Measurements from ENCODE around the gene ZSWIM4. TPM values are rescaled to one million over a fixed set of nuclear protein-coding genes. Genes with fewer than 3 reads are reported as not detected.

Gene ZSWIM4
- total and polyA plus RNA-seq, 10 of the 15 experiments (the other 5 are each of a cell fraction or from before 2014, with no cell fraction given): 0.73 to 11.1 (median 1.8) TPM; not detected in 2

DNA sequence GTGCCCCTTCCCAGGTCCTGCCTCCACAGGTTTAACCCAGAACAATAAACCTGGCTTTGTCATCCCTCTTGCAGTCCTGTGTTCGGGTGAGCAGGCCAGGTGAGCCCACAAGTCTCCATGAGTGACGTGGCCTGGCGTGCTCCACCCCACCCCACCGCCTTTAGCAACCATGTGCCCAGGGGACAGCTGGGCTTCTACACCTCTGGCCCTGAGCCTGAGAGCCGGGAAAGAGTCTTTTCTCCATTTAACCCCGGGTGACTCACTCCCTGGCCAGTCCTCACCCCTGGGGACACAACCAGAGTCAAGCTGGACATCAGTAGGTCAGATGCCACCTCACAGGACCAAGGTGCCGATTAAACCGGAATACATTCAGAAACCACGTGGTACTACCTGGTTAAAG lies 16.8 kb upstream of the ZSWIM4 start:
- in situ Hi-C loops (cut with MboI) (no loop called here), intact Hi-C loops (cut with micrococcal nuclease; ENCODE audit: unreplicated experiment) (no loop called here)
- peaks cover 5% of the 10 kb centered on the region for H3K4me1 ChIP-seq (ENCODE audit: control insufficient read depth, insufficient read depth, low read length)
- ChIA-PET RAD21 (ENCODE audit: unreplicated experiment) (interaction anchor here (2.3 kb wide), 1 partner anchor 84 kb away, joined by 8 read pairs; no protein-coding TSS in a partner anchor), SMC1A (ENCODE audit: uncharacterized antibody, unreplicated experiment) (no interaction called here), POLR2A (interaction anchor here (0.5 kb wide), 1 partner anchor 446 kb away, joined by 5 read pairs; no protein-coding TSS in a partner anchor), CTCF (no interaction called here)
- H3K9me3 ChIP-seq (replicated peaks; ENCODE audit: control insufficient read depth, insufficient read depth, low read length): no peaks in the 10 kb centered on the region
- H3K79me2 ChIP-seq (ENCODE audit: control insufficient read depth, insufficient read depth, low read length): peaks cover 18% of the 10 kb centered on the region
- no peak for FAIRE-seq
- H3K9ac ChIP-seq (ENCODE audit: control insufficient read depth, insufficient read depth, low read length): no peak overlapping the region
- H3K36me3 ChIP-seq (ENCODE audit: control insufficient read depth in 2 of 2, insufficient read depth in 2 of 2, low read length in 1 of 2): peaks cover 12 to 16% of the 10 kb centered on the region in 2 experiments
- H2AFZ ChIP-seq (ENCODE audit: control insufficient read depth, low read depth, low read length): no peak overlapping the region
- WGBS (ENCODE audit: insufficient coverage, insufficient replicate concordance, low lambda C conversion rate, missing lambda C conversion rate): 96% methylated on average over 9 of the region's 9 CpGs
- no peak for DNase-seq (ENCODE audit: low read depth, low spot score)
- H3K27ac ChIP-seq (ENCODE audit: control insufficient read depth, insufficient read depth): no peak overlapping the region
- no peaks in the 10 kb centered on the region for H4K20me1 ChIP-seq (ENCODE audit: control insufficient read depth, insufficient read depth)
- ATAC-seq: no peak
- no TSS peak for BruUV-seq (replicated peaks)
- H3K4me2 ChIP-seq (ENCODE audit: control insufficient read depth, insufficient read depth): no peak overlapping the region
- TF ChIP-seq, protein P1, sequence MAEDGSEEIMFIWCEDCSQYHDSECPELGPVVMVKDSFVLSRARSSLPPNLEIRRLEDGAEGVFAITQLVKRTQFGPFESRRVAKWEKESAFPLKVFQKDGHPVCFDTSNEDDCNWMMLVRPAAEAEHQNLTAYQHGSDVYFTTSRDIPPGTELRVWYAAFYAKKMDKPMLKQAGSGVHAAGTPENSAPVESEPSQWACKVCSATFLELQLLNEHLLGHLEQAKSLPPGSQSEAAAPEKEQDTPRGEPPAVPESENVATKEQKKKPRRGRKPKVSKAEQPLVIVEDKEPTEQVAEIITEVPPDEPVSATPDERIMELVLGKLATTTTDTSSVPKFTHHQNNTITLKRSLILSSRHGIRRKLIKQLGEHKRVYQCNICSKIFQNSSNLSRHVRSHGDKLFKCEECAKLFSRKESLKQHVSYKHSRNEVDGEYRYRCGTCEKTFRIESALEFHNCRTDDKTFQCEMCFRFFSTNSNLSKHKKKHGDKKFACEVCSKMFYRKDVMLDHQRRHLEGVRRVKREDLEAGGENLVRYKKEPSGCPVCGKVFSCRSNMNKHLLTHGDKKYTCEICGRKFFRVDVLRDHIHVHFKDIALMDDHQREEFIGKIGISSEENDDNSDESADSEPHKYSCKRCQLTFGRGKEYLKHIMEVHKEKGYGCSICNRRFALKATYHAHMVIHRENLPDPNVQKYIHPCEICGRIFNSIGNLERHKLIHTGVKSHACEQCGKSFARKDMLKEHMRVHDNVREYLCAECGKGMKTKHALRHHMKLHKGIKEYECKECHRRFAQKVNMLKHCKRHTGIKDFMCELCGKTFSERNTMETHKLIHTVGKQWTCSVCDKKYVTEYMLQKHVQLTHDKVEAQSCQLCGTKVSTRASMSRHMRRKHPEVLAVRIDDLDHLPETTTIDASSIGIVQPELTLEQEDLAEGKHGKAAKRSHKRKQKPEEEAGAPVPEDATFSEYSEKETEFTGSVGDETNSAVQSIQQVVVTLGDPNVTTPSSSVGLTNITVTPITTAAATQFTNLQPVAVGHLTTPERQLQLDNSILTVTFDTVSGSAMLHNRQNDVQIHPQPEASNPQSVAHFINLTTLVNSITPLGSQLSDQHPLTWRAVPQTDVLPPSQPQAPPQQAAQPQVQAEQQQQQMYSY (CRISPR knock-in tag; IDR thresholded peaks at IDR 0.05): no peak
- no peak for TF ChIP-seq BCLAF1 (IDR thresholded peaks at IDR 0.05)
- TF ChIP-seq NFYA (IDR thresholded peaks at IDR 0.05; ENCODE audit: borderline replicate concordance, low read depth, low read length): no peak
- H3K27me3 ChIP-seq (replicated peaks in 1 of 2; ENCODE audit: control insufficient read depth in 2 of 2, insufficient read depth in 2 of 2, low read length in 1 of 2): no peaks in the 10 kb centered on the region
- no peak overlapping the region for H3K4me3 ChIP-seq

Data from GM12878 (cell line).